Tibial nerve (tissue), 4 donors: ENCODE data around the gene MGMT.

Source experiments
- CTCF ChIP-seq, 5 experiments: fragments of 200-600 bp in 3 of 5; fragments of 450-650 bp in 2 of 5; sonication (generic) in 3 of 5; IDR thresholded peaks; one replicate each; pipeline ENCODE4 v1.5.1; 2016 to 2019; ENCODE audit warnings: antibody characterized with exemption in 5 of 5, mild to moderate bottlenecking in 3 of 5, moderate library complexity in 2 of 5
- EP300 ChIP-seq, 2 donors: sonication (generic); formaldehyde crosslinking; IDR thresholded peaks; one replicate each; pipeline ENCODE4 v1.6.1; 2017; ENCODE audit warnings: antibody characterized with exemption in 2 of 2, mild to moderate bottlenecking in 1 of 2
- POLR2A ChIP-seq, 2 donors: fragments of 450-650 bp; IDR thresholded peaks; one replicate each; pipeline ENCODE4 v1.6.1; 2017; ENCODE audit warnings: antibody characterized with exemption in 2 of 2, mild to moderate bottlenecking in 2 of 2, moderate library complexity in 2 of 2

- TF ChIP-seq POLR2A (IDR thresholded peaks at IDR 0.05): no peak
- TF ChIP-seq CTCF (IDR thresholded peaks at IDR 0.05): no peak
- no peak for TF ChIP-seq EP300 (IDR thresholded peaks at IDR 0.05)
Measured at GRCh38 chr10:129697463-129698247, 230.6 kb downstream of the MGMT start.
